Measurements from ENCODE around the gene ITPRID2. TPM values are rescaled to one million over a fixed set of nuclear protein-coding genes. Genes with fewer than 3 reads are reported as not detected.

The ITPRID2 gene
- total RNA-seq, 1 experiment from 2014 or later: 114 TPM

DNA sequence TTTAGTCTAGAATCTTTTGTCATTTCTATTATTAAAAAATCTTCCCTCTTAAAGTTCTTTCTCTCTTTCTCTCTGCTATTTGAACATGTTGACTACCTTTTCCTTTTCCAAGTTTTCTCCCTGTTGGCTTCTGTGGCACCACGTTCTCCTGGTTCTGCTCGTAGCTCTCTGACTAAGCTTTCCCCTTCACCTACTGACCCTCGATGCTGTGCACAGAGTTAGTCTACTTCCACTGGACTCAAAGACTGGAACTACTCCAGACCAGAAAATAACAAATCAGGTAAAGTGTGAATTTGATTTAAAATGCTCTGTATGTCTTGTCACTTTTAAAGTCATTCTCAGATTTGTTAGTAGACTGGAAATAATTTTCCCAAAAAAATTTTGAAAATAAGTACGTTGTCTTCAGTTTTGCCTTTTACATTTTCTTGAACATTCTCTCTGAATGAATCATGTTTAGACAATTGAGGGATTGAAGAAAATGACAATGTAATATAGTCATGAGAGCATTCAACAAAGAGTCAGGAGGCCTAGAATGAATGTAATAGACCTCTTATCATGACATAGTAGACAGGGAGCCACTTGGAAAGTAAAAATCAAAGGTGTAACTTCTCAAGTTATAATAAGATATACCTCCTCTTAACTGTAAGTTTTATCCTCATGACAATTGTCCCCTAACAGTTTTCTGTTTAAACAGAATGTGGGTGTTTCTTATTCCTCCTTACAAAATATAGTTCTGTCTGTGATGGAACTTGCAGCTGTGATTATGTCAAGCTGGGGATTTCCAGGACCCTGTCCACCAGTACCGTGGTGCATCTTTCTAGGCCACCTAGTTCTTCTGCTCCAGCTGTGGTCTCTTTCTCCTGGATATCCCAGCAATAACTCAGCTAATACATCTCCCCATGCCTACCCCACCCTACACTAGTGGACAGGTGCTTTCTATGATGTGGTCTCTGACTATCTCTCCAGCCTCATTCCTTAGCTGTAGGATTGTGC lies 25.5 kb downstream of the ITPRID2 start:
- ChIA-PET POLR2A (interaction anchor here (0.7 kb wide), 1 partner anchor 129 kb away, joined by 3 read pairs; no protein-coding TSS in a partner anchor), CTCF (interaction anchor here (0.6 kb wide), 1 partner anchor 343 kb away, joined by 3 read pairs; no protein-coding TSS in a partner anchor)
- BruUV-seq (replicated peaks): no TSS peak
- Mint-ChIP-seq H3K36me3 (ENCODE audit: insufficient read depth, unreplicated experiment) (peaks cover 53% of the 10 kb centered on the region), H3K4me1 (ENCODE audit: insufficient read depth, unreplicated experiment) (peaks cover 11% of the 10 kb centered on the region), H3K9me3 (ENCODE audit: unreplicated experiment) (no peaks in the 10 kb centered on the region), H3K27me3 (ENCODE audit: insufficient read depth, unreplicated experiment) (no peaks in the 10 kb centered on the region), H3K27ac (ENCODE audit: low read depth, unreplicated experiment) (peak overlapping the region; percentile 87), H3K4me3 (ENCODE audit: unreplicated experiment) (no peak overlapping the region)
- DNase-seq (ENCODE audit: unreplicated experiment): no peak
- TF ChIP-seq, protein P1, sequence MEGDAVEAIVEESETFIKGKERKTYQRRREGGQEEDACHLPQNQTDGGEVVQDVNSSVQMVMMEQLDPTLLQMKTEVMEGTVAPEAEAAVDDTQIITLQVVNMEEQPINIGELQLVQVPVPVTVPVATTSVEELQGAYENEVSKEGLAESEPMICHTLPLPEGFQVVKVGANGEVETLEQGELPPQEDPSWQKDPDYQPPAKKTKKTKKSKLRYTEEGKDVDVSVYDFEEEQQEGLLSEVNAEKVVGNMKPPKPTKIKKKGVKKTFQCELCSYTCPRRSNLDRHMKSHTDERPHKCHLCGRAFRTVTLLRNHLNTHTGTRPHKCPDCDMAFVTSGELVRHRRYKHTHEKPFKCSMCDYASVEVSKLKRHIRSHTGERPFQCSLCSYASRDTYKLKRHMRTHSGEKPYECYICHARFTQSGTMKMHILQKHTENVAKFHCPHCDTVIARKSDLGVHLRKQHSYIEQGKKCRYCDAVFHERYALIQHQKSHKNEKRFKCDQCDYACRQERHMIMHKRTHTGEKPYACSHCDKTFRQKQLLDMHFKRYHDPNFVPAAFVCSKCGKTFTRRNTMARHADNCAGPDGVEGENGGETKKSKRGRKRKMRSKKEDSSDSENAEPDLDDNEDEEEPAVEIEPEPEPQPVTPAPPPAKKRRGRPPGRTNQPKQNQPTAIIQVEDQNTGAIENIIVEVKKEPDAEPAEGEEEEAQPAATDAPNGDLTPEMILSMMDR (IDR thresholded peaks at IDR 0.05; ENCODE audit: unreplicated experiment): no peak
- intact Hi-C loops (cut with micrococcal nuclease): no loop called here

DNA sequence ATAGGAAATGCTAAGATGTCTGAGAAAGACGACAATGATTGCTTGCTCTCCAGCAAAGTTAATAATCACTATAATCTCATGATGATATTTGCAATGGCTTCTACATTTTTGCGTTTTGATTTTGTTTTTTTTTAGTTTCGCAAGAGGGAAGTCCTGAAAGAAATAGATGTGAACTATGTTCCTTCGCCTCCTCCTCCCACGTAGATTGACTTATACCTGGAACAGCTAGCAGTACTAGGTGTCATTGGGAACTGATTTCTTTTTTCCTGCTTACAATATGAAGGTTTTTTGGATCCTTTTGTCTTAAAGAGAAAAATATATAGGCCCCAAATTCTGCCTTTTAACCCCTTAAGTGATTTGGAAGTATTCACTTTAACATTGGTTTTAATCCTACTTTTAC lies 26.7 kb downstream of the ITPRID2 start:
- H3K27ac Mint-ChIP-seq (ENCODE audit: low read depth, unreplicated experiment): no peak overlapping the region
- no TSS peak for BruUV-seq (replicated peaks)
- no peaks in the 10 kb centered on the region for H3K27me3 Mint-ChIP-seq (ENCODE audit: insufficient read depth, unreplicated experiment)
- peaks cover 11% of the 10 kb centered on the region for H3K4me1 Mint-ChIP-seq (ENCODE audit: insufficient read depth, unreplicated experiment)
- peaks cover 62% of the 10 kb centered on the region for H3K36me3 Mint-ChIP-seq (ENCODE audit: insufficient read depth, unreplicated experiment)
- DNase-seq (ENCODE audit: unreplicated experiment): no peak
- CTCF ChIA-PET: interaction anchor here (1.5 kb wide), 1 partner anchor 13 kb away, joined by 7 read pairs; no protein-coding TSS in a partner anchor
- H3K4me3 Mint-ChIP-seq (ENCODE audit: unreplicated experiment): no peak overlapping the region
- H3K9me3 Mint-ChIP-seq (ENCODE audit: unreplicated experiment): no peaks in the 10 kb centered on the region
- intact Hi-C loops (cut with micrococcal nuclease): no loop called here
- POLR2A ChIA-PET: interaction anchor here (0.6 kb wide), 1 partner anchor 69 kb away, joined by 3 read pairs; no protein-coding TSS in a partner anchor
- TF ChIP-seq, protein P1 (IDR thresholded peaks at IDR 0.05; ENCODE audit: unreplicated experiment): no peak

DNA sequence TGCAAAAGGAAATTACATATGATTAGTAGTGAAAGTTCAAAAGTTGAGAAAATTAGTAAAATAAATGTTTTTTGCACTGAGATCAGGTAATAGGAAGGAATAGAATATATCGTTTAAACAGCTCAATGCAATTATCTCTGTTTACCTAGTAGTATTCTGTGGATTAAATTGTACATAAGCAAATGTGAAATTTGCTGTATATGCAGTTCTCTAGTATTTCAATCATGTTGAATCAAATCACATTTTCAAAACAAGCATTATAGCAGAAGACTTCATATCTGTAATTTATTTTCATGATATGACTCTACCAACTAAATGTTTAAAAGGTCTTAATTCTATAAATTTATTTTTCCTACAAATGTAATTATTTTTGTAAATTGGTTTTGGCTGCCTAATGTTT lies 31.6 kb downstream of the ITPRID2 start:
- Mint-ChIP-seq H3K36me3 (ENCODE audit: insufficient read depth, unreplicated experiment) (peaks cover 59% of the 10 kb centered on the region), H3K27me3 (ENCODE audit: insufficient read depth, unreplicated experiment) (no peaks in the 10 kb centered on the region), H3K4me3 (ENCODE audit: unreplicated experiment) (no peak overlapping the region), H3K27ac (ENCODE audit: low read depth, unreplicated experiment) (no peak overlapping the region), H3K9me3 (ENCODE audit: unreplicated experiment) (no peaks in the 10 kb centered on the region), H3K4me1 (ENCODE audit: insufficient read depth, unreplicated experiment) (peaks cover 10% of the 10 kb centered on the region)
- TF ChIP-seq, protein P1 (IDR thresholded peaks at IDR 0.05; ENCODE audit: unreplicated experiment): no peak
- no TSS peak for BruUV-seq (replicated peaks)
- ChIA-PET POLR2A (no interaction called here), CTCF (interaction anchor here (1.8 kb wide), 1 partner anchor 154 kb away, joined by 7 read pairs; no protein-coding TSS in a partner anchor)
- intact Hi-C loops (cut with micrococcal nuclease): no loop called here
- DNase-seq (ENCODE audit: unreplicated experiment): no peak

DNA sequence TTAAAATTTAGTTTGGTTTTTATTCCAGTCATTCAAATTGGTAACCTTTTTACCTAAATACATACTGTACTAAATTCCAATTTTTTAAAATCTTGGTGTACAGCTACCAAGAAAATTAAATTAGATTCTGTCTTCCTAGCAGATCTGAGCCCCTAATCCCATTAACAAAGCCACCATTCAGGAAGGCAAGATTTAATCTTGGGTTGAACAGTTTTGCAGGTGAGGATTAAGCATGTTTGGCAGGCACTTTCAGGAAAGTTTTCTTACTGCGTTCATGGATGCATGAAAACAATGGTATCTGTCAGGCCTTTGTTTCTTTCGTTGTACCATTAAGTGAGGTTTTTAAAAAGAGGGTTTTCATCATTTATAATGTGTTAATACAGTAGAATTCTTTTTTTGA lies 32.8 kb downstream of the ITPRID2 start:
- ChIA-PET CTCF (interaction anchor here (0.6 to 1.1 kb wide), 2 partner anchors 13 to 179 kb away, joined by 3 read pairs; no protein-coding TSS in a partner anchor), POLR2A (interaction anchor here (0.6 to 1.0 kb wide), 2 partner anchors 16 to 114 kb away, joined by 3 read pairs; no protein-coding TSS in a partner anchor)
- Mint-ChIP-seq H3K27me3 (ENCODE audit: insufficient read depth, unreplicated experiment) (no peaks in the 10 kb centered on the region), H3K4me1 (ENCODE audit: insufficient read depth, unreplicated experiment) (peaks cover 10% of the 10 kb centered on the region), H3K9me3 (ENCODE audit: unreplicated experiment) (no peaks in the 10 kb centered on the region), H3K4me3 (ENCODE audit: unreplicated experiment) (no peak overlapping the region), H3K27ac (ENCODE audit: low read depth, unreplicated experiment) (no peak overlapping the region), H3K36me3 (ENCODE audit: insufficient read depth, unreplicated experiment) (peaks cover 63% of the 10 kb centered on the region)
- TF ChIP-seq, protein P1 (IDR thresholded peaks at IDR 0.05; ENCODE audit: unreplicated experiment): no peak
- DNase-seq (ENCODE audit: unreplicated experiment): no peak
- intact Hi-C loops (cut with micrococcal nuclease): no loop called here
- no TSS peak for BruUV-seq (replicated peaks)
